Vagina (tissue), 2 donors: ENCODE results near the gene SEMA6D.

Experiments used
- CTCF ChIP-seq, 3 experiments: fragments of 450-650 bp in 2 of 3; fragments of 200-600 bp in 1 of 3; sonication (generic) in 1 of 3; IDR thresholded peaks; one replicate each; pipeline ENCODE4 v1.5.1; 2017 to 2019; ENCODE audit warnings: antibody characterized with exemption in 3 of 3, mild to moderate bottlenecking in 2 of 3, moderate library complexity in 2 of 3
- POLR2A ChIP-seq, 2 donors: fragments of 450-650 bp; IDR thresholded peaks; one replicate each; pipeline ENCODE4 v1.6.1; 2017; ENCODE audit warnings: antibody characterized with exemption in 2 of 2, mild to moderate bottlenecking in 2 of 2, moderate library complexity in 2 of 2

GRCh38 chr15:47778263-47778770, 61.0 kb downstream of the SEMA6D start:
- no peak for TF ChIP-seq CTCF (IDR thresholded peaks at IDR 0.05)
- no peak for TF ChIP-seq POLR2A (IDR thresholded peaks at IDR 0.05)
